ENCODE data around the gene PARD3.
"Not testable (repeated sequence)": the region's sequence is repeated elsewhere in the genome, so short reads cannot be mapped to it uniquely, and the experiment has no call there.

Gene PARD3

GRCh38 chr10:34438741-34439140 lies 376.4 kb downstream of the PARD3 start:
- H3K27ac ChIP-seq (ENCODE audit: low read depth, low read length): no peak overlapping the region
- no peaks in the 10 kb centered on the region for H3K9me3 ChIP-seq (ENCODE audit: low read length)
- H3K4me3 ChIP-seq (ENCODE audit: low read depth in 1 of 2, low read length in 2 of 2): no peak overlapping the region
- peaks cover 3% of the 10 kb centered on the region for H3K36me3 ChIP-seq (ENCODE audit: insufficient read depth, low read length)
- peaks cover 6% of the 10 kb centered on the region for H3K4me1 ChIP-seq (ENCODE audit: insufficient read depth, low read length)
- H3K27me3 ChIP-seq (ENCODE audit: control insufficient read depth in 1 of 2, insufficient read depth in 2 of 2, low read length in 2 of 2): no peaks in the 10 kb centered on the region
- no peak overlapping the region for H3K9ac ChIP-seq (ENCODE audit: low read length)

DNA sequence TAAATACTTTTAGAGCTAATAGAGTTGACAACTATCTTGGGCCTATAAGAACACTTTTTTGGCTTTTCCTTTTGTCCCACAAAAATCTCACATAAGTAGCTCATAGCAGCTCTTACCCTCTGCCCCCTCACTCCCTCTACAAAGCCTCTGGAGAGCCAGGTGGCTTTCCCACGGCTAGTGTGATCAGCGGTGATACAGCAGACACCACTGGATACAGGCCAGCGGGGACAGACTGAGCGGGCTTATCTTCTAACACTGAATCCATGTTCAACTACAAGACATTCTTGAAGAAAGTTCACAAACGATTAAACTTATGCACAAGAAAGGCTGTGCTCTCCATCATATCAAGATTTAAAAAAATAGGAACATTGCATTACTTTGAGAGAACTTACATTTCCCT lies 377.2 kb downstream of the PARD3 start:
- Histone ChIP-seq H3K27ac (ENCODE audit: low read depth, low read length) (no peak overlapping the region), H3K9ac (ENCODE audit: low read length) (no peak overlapping the region), H3K9me3 (ENCODE audit: low read length) (no peaks in the 10 kb centered on the region), H3K4me3 (ENCODE audit: low read depth in 1 of 2, low read length in 2 of 2) (no peak overlapping the region), H3K4me1 (ENCODE audit: insufficient read depth, low read length) (peaks cover 6% of the 10 kb centered on the region), H3K36me3 (ENCODE audit: insufficient read depth, low read length) (no peaks in the 10 kb centered on the region), H3K27me3 (ENCODE audit: control insufficient read depth in 1 of 2, insufficient read depth in 2 of 2, low read length in 2 of 2) (no peaks in the 10 kb centered on the region)

GRCh38 chr10:34434119-34434594 lies 380.9 kb downstream of the PARD3 start:
- Histone ChIP-seq H3K27ac (ENCODE audit: low read depth, low read length) (no peak overlapping the region), H3K36me3 (ENCODE audit: insufficient read depth, low read length) (no peaks in the 10 kb centered on the region), H3K4me1 (ENCODE audit: insufficient read depth, low read length) (peaks cover 10% of the 10 kb centered on the region), H3K9ac (ENCODE audit: low read length) (no peak overlapping the region), H3K27me3 (ENCODE audit: control insufficient read depth in 1 of 2, insufficient read depth in 2 of 2, low read length in 2 of 2) (no peaks in the 10 kb centered on the region), H3K4me3 (ENCODE audit: low read depth in 1 of 2, low read length in 2 of 2) (no peak overlapping the region), H3K9me3 (ENCODE audit: low read length) (no peaks in the 10 kb centered on the region)

- Histone ChIP-seq H3K4me1 (ENCODE audit: insufficient read depth, low read length) (peaks cover 10% of the 10 kb centered on the region), H3K36me3 (ENCODE audit: insufficient read depth, low read length) (no peaks in the 10 kb centered on the region), H3K4me3 (ENCODE audit: low read depth in 1 of 2, low read length in 2 of 2) (no peak overlapping the region), H3K27me3 (ENCODE audit: control insufficient read depth in 1 of 2, insufficient read depth in 2 of 2, low read length in 2 of 2) (no peaks in the 10 kb centered on the region), H3K27ac (ENCODE audit: low read depth, low read length) (no peak overlapping the region), H3K9ac (ENCODE audit: low read length) (no peak overlapping the region), H3K9me3 (ENCODE audit: low read length) (no peaks in the 10 kb centered on the region)
Measured at GRCh38 chr10:34433241-34434076, 381.6 kb downstream of the PARD3 start.

DNA sequence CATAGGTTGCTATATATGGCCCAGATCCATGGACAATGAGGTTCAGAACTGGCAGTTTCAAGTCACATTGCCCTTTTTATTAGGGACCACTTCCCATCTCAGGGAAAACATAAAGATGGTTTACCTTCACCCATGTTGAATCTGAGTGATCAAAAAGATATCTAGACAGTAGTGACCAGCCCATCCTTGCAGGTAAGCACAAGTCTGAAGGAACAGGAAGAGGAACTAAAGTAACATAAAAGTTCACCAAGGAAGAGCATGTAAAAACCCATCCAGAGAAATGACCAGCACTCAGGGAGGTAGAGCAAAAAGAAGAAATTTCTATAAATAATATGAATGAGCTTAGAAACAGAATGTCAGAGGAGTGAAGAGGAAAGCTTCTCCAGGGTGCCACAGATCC lies 382.5 kb downstream of the PARD3 start:
- Histone ChIP-seq H3K4me3 (ENCODE audit: low read depth in 1 of 2, low read length in 2 of 2) (no peak overlapping the region), H3K27me3 (ENCODE audit: control insufficient read depth in 1 of 2, insufficient read depth in 2 of 2, low read length in 2 of 2) (no peaks in the 10 kb centered on the region), H3K4me1 (ENCODE audit: insufficient read depth, low read length) (peaks cover 10% of the 10 kb centered on the region), H3K9me3 (ENCODE audit: low read length) (no peaks in the 10 kb centered on the region), H3K27ac (ENCODE audit: low read depth, low read length) (no peak overlapping the region), H3K9ac (ENCODE audit: low read length) (no peak overlapping the region), H3K36me3 (ENCODE audit: insufficient read depth, low read length) (no peaks in the 10 kb centered on the region)

DNA sequence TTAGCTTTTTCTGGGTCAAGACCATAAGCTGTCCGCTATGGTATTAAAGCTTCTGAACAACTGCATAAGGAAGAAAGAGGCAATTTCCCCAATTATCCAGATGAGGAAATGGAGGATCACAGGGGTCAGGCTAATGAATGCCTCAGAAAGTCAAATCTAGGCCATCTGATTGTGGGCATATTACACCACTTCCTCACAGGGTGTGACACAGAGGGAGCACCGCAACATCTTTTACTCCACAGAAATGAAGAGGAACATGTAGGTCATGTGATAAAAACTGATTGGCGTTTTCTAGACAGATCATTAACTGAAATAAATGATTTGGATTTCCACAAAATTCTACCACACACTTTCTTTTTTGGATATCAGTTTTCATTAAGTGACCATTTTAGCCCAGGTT lies 384.4 kb downstream of the PARD3 start:
- Histone ChIP-seq H3K9me3 (ENCODE audit: low read length) (no peaks in the 10 kb centered on the region), H3K4me1 (ENCODE audit: insufficient read depth, low read length) (peaks cover 10% of the 10 kb centered on the region), H3K27ac (ENCODE audit: low read depth, low read length) (no peak overlapping the region), H3K9ac (ENCODE audit: low read length) (no peak overlapping the region), H3K27me3 (ENCODE audit: control insufficient read depth in 1 of 2, insufficient read depth in 2 of 2, low read length in 2 of 2) (no peaks in the 10 kb centered on the region), H3K36me3 (ENCODE audit: insufficient read depth, low read length) (no peaks in the 10 kb centered on the region), H3K4me3 (ENCODE audit: low read depth in 1 of 2, low read length in 2 of 2) (no peak overlapping the region)

DNA sequence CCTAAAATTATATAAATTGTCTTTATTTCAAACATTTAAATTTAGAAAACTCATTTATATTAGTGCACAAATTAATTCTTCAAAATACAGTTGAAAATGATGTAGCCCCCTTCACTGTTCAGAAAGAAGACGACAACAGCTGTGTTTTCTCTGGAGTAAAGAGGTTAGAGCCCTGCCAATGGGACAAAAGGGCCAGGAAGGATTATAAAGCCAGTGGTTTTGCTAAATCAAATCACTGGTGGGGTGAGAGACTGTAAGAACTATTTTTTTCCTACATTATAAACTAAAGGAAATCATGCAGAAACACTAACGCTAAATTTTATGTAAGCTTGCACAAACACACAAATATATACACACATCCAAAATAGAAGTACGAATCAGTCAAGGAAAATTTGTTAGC lies 386.6 kb downstream of the PARD3 start:
- Histone ChIP-seq H3K36me3 (ENCODE audit: insufficient read depth, low read length) (no peaks in the 10 kb centered on the region), H3K9ac (ENCODE audit: low read length) (no peak overlapping the region), H3K9me3 (ENCODE audit: low read length) (no peaks in the 10 kb centered on the region), H3K4me1 (ENCODE audit: insufficient read depth, low read length) (peaks cover 5% of the 10 kb centered on the region), H3K4me3 (ENCODE audit: low read depth in 1 of 2, low read length in 2 of 2) (no peak overlapping the region), H3K27ac (ENCODE audit: low read depth, low read length) (no peak overlapping the region), H3K27me3 (ENCODE audit: control insufficient read depth in 1 of 2, insufficient read depth in 2 of 2, low read length in 2 of 2) (no peaks in the 10 kb centered on the region)

DNA sequence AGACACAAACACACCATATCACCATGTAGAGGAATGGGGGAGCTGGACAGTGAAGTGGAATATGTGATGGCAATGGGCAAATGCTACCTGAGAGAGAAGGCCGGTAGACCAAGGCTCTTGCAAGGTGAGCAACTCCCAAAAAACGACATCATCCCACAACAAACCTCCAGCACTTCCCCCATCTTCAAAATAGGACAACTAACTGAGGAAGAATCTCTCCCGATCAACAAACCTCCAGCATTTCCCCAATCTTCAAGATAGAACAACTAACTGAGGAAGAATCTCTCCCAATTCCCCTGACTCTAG lies 387.2 kb downstream of the PARD3 start:
- peaks cover 5% of the 10 kb centered on the region for H3K4me1 ChIP-seq (ENCODE audit: insufficient read depth, low read length)
- no peak overlapping the region for H3K9ac ChIP-seq (ENCODE audit: low read length)
- no peak overlapping the region for H3K27ac ChIP-seq (ENCODE audit: low read depth, low read length)
- H3K4me3 ChIP-seq (ENCODE audit: low read depth in 1 of 2, low read length in 2 of 2): no peak overlapping the region
- no peaks in the 10 kb centered on the region for H3K27me3 ChIP-seq (ENCODE audit: control insufficient read depth in 1 of 2, insufficient read depth in 2 of 2, low read length in 2 of 2)
- no peaks in the 10 kb centered on the region for H3K9me3 ChIP-seq (ENCODE audit: low read length)
- H3K36me3 ChIP-seq (ENCODE audit: insufficient read depth, low read length): no peaks in the 10 kb centered on the region

DNA sequence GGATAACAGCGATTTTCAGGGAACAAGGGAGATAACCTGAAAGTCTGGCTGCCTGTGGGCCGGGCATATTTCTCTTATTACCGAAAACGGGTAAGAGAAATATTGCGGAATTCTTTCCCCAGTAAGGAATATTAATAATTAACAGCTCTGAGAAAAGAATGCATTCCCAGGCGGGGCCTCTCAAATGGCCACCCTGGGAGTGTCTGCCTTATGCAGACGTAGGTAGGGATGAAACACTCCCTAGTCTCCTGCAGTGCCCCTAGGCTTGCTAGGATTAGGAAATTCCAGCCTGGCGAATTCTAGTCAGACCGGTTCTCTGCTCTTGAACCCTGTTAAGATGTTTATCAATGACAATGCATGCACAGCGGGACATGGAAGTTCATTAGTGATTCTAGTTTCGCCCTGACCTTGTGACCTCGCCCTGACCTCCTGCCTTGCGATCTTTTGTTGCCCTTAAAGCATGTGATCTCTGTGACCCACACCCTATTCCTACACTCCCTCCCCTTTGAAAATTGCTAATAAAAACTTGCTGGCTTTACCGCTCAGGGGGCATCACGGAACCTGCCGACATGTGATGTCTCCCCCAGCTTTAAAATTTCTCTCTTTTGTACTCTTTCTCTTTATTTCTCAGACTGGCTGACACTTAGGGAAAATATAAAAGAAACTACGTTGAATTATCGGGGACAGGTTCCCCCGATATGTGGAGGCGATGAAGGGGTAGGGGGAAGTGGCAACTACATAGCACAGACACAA lies 387.8 kb downstream of the PARD3 start:
- H3K27me3 ChIP-seq (ENCODE audit: control insufficient read depth in 1 of 2, insufficient read depth in 2 of 2, low read length in 2 of 2); H3K4me3 ChIP-seq (ENCODE audit: low read depth in 1 of 2, low read length in 2 of 2); H3K9ac ChIP-seq (ENCODE audit: low read length); H3K36me3 ChIP-seq (ENCODE audit: insufficient read depth, low read length); H3K4me1 ChIP-seq (ENCODE audit: insufficient read depth, low read length); H3K9me3 ChIP-seq (ENCODE audit: low read length); H3K27ac ChIP-seq (ENCODE audit: low read depth, low read length): not testable (repeated sequence)

DNA sequence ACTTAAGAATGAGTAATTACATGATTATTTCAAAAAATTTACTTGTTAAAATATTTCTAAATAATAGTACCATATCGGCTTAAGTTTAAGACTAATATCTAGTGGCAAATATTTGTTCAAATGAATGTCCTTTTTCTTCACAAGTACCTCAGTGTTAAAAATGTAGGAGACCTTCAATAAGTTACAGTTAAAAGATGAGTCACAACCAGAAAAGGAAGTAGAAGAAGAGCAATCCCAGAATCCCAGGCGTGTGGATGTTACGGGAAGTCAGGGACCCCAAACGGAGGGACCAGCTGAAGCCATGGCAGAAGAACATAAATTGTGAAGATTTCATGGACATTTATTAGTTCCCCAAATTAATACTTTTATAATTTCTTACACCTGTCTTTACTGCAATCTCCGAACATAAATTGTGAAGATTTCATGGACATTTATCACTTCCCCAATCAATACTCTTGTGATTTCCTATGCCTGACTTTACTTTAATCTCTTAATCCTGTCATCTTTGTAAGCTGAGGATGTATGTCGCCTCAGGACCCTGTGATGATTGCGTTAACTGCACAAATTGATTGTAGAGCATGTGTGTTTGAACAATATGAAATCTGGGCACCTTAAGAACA lies 388.4 kb downstream of the PARD3 start:
- H3K4me3 ChIP-seq (ENCODE audit: low read depth in 1 of 2, low read length in 2 of 2); H3K36me3 ChIP-seq (ENCODE audit: insufficient read depth, low read length); H3K9ac ChIP-seq (ENCODE audit: low read length); H3K9me3 ChIP-seq (ENCODE audit: low read length); H3K27me3 ChIP-seq (ENCODE audit: control insufficient read depth in 1 of 2, insufficient read depth in 2 of 2, low read length in 2 of 2); H3K27ac ChIP-seq (ENCODE audit: low read depth, low read length); H3K4me1 ChIP-seq (ENCODE audit: insufficient read depth, low read length): not testable (repeated sequence)

DNA sequence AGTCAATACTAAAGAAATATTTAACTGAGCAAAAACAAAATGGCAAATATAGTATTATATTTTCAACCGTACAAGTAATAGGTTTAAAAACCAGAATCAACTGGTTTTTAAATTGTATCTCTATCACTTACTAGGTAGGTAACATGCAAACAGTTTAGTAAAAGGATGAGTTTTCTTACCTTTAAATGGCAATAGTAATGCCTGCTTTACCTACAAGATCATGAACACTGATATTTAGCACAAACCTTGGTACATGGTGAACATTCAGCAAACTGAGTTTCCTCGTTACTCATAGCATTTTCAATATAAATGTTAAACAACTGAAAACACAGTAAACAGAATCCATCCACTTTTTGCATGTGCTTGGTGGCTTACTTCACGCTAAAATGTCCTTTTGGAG lies 389.1 kb downstream of the PARD3 start:
- no peaks in the 10 kb centered on the region for H3K36me3 ChIP-seq (ENCODE audit: insufficient read depth, low read length)
- H3K27ac ChIP-seq (ENCODE audit: low read depth, low read length): no peak overlapping the region
- no peaks in the 10 kb centered on the region for H3K27me3 ChIP-seq (ENCODE audit: control insufficient read depth in 1 of 2, insufficient read depth in 2 of 2, low read length in 2 of 2)
- H3K4me1 ChIP-seq (ENCODE audit: insufficient read depth, low read length): no peaks in the 10 kb centered on the region
- H3K4me3 ChIP-seq (ENCODE audit: low read depth in 1 of 2, low read length in 2 of 2): no peak overlapping the region
- no peak overlapping the region for H3K9ac ChIP-seq (ENCODE audit: low read length)
- no peaks in the 10 kb centered on the region for H3K9me3 ChIP-seq (ENCODE audit: low read length)

All from muscle layer of colon (tissue), 2 donors.